HepG2 (cell line): Measurements from ENCODE around the gene RMRP. TPM values are rescaled to one million over a fixed set of nuclear protein-coding genes. Genes with fewer than 3 reads are reported as not detected.
A peak's percentile ranks its signal among the peaks of the same experiment; 100 is the strongest.

ENCODE experiments used
- AKAP8 ChIP-seq: sonication (generic); formaldehyde crosslinking; IDR thresholded peaks from 2 replicates; pipeline ENCODE4 v1.5.1; 2020; ENCODE audit warnings: mild to moderate bottlenecking, missing genetic modification reagents
- BCL6 ChIP-seq: IDR thresholded peaks from 2 replicates; pipeline ENCODE4 v1.6.1; 2016; ENCODE audit warnings: missing genetic modification reagents, missing compliant biosample characterization
- CBFB ChIP-seq: sonication (generic); formaldehyde crosslinking; IDR thresholded peaks from 2 replicates; pipeline ENCODE4 v1.4.0; 2020; ENCODE audit warnings: missing genetic modification reagents
- DR1 ChIP-seq: sonication (generic); formaldehyde crosslinking; IDR thresholded peaks from 2 replicates; pipeline ENCODE4 v1.8.0; 2021; ENCODE audit warnings: mild to moderate bottlenecking, missing genetic modification reagents, inconsistent platforms
- ESRRA ChIP-seq: sonication (generic); formaldehyde crosslinking; IDR thresholded peaks from 2 replicates; pipeline ENCODE4 v1.5.1; 2020; ENCODE audit warnings: mild to moderate bottlenecking, low read depth, missing genetic modification reagents
- HNRNPUL1 ChIP-seq: fragments of 200-400 bp; formaldehyde crosslinking; IDR thresholded peaks from 2 replicates; pipeline ENCODE4 v1.6.1; 2017; ENCODE audit warnings: low read depth, mild to moderate bottlenecking, low read length, moderate library complexity
- MAFK ChIP-seq, 2 experiments: IDR thresholded peaks in 1 of 2; conservative IDR thresholded peaks in 1 of 2; 2 replicates each; pipeline ENCODE4 v1.6.1; 2011; ENCODE audit warnings: improper control_type of control experiment in 2 of 2, low read length in 2 of 2
- POGZ ChIP-seq: sonication (generic); formaldehyde crosslinking; IDR thresholded peaks from 2 replicates; pipeline ENCODE4 v1.4.0; 2020; ENCODE audit warnings: mild to moderate bottlenecking, missing genetic modification reagents
- POLR2AphosphoS5 ChIP-seq: IDR thresholded peaks from 2 replicates; pipeline ENCODE4 v1.6.1; 2012; ENCODE audit warnings: low read depth, low read length
- SOX6 ChIP-seq, 2 experiments: fragments of 450-650 bp in 1 of 2; sonication (generic) in 1 of 2; formaldehyde crosslinking in 1 of 2; IDR thresholded peaks; 2 replicates each; pipeline versions ENCODE4 v1.4.0 to v1.6.1; 2017 to 2020; ENCODE audit warnings: antibody characterized with exemption in 1 of 2, mild to moderate bottlenecking in 1 of 2, missing genetic modification reagents in 1 of 2
- TAF1 ChIP-seq: sonication (generic); formaldehyde crosslinking; IDR thresholded peaks from 2 replicates; pipeline ENCODE4 v1.4.0; 2020; ENCODE audit warnings: missing genetic modification reagents
- ZBTB7A ChIP-seq: sonication (generic); formaldehyde crosslinking; IDR thresholded peaks from 2 replicates; pipeline ENCODE4 v1.8.0; 2022; ENCODE audit warnings: mild to moderate bottlenecking, missing genetic modification reagents
- ZFP36L1 ChIP-seq: sonication (generic); formaldehyde crosslinking; IDR thresholded peaks from 2 replicates; pipeline ENCODE4 v1.8.0; 2022; ENCODE audit warnings: mild to moderate bottlenecking, missing genetic modification reagents, moderate library complexity
- ZNF121 ChIP-seq: sonication (generic); formaldehyde crosslinking; IDR thresholded peaks from 2 replicates; pipeline ENCODE4 v1.5.0; 2020; ENCODE audit warnings: mild to moderate bottlenecking, missing genetic modification reagents
- ZNF207 ChIP-seq: fragments of 450-650 bp; IDR thresholded peaks from 2 replicates; pipeline ENCODE4 v1.6.1; 2016; ENCODE audit warnings: antibody characterized with exemption, borderline replicate concordance
- ZNF263 ChIP-seq: sonication (generic); formaldehyde crosslinking; IDR thresholded peaks from 2 replicates; pipeline ENCODE4 v1.4.0; 2020; ENCODE audit warnings: missing genetic modification reagents
- ZNF292 ChIP-seq: sonication (generic); formaldehyde crosslinking; IDR thresholded peaks from 2 replicates; pipeline ENCODE4 v1.8.1; 2022; ENCODE audit warnings: mild to moderate bottlenecking, low read depth, missing genetic modification reagents, borderline replicate concordance
- polyA plus RNA-seq, 8 experiments: library from polyadenylated mRNA; depleted of rRNA in 3 of 8; stranded (reverse) in 7 of 8; unstranded in 1 of 8; fragments of >200 nt; fragmentation: Illumina TruSeq in 4 of 8; extraction: Trizol in 4 of 8; gene quantifications; 2 replicates each; pipeline versions ENCODE4 v1.2.1 to v1.2.3, GENCODE V29; 2011 to 2016; ENCODE audit warnings: low read depth in 4 of 8, missing spikeins in 1 of 8, mixed read lengths in 1 of 8; ENCODE audit not compliant: insufficient read depth in 1 of 8
- total RNA-seq, 5 experiments: library from RNA; depleted of rRNA; stranded (reverse); fragments of >200 nt; fragmentation: Illumina TruSeq; extraction: Trizol; gene quantifications; 2 replicates each; pipeline ENCODE4 v1.2.3, GENCODE V29; 2016; ENCODE audit warnings: low read depth in 1 of 5
- TF ChIP-seq, protein P1 (sequence below): sonication (generic); formaldehyde crosslinking; IDR thresholded peaks from 2 replicates; pipeline ENCODE4 v1.8.1; 2023; ENCODE audit warnings: mild to moderate bottlenecking, missing genetic modification reagents, borderline replicate concordance
- TF ChIP-seq, protein P2 (sequence below): IDR thresholded peaks from 2 replicates; pipeline ENCODE4 v1.6.1; 2016; ENCODE audit warnings: missing compliant biosample characterization, missing genetic modification reagents, borderline replicate concordance
- TF ChIP-seq, protein P3 (sequence below): sonication (generic); formaldehyde crosslinking; IDR thresholded peaks from 2 replicates; pipeline ENCODE4 v1.4.0; 2020; ENCODE audit warnings: missing genetic modification reagents, borderline replicate concordance
- TF ChIP-seq, protein P4 (sequence below): sonication (generic); formaldehyde crosslinking; IDR thresholded peaks from 2 replicates; pipeline ENCODE4 v1.4.0; 2020; ENCODE audit warnings: missing genetic modification reagents

Gene RMRP
- total and polyA plus RNA-seq, 2 of the 13 experiments (the other 11 are each of a cell fraction or from before 2014, with no cell fraction given), result 51.4 to 4,025 TPM

DNA sequence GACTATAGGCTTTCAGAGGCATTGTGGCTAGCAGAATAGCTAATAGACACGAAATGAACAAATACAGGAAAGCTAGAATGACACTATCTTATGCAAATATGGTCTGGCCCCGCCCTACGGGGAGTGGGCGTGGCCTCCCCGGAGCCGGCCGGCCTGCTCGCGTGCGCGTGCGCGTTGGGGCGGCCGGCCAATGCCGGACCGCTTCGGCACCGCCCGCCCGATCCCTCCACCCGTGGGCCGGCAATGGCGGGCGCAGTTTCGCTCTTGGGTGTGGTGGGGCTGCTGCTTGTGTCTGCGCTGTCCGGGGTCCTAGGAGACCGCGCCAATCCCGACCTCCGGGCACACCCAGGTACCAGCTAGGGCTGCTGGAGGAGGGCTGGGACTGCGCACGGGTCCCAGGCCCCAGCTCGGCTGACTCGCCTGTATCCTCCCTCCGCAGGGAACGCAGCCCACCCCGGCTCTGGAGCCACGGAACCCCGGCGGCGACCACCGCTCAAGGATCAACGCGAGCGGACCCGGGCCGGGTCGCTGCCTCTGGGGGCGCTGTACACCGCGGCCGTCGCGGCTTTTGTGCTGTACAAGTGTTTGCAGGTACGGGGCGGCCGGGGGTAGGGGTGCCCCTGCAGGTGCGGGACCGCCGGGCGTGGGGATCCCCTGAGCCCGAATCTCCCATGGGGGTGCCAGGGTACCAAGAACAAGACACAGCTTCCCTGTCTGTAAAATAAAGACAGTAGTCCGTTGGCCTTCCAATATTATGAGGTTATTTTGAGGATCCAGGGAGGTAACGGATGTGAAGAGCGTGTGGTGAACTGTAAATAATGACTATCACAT lies 533 bp upstream of the RMRP start, which contains the start of gene CCDC107 (continued):
- 0 out of 2 replicates have a peak, but pooled peaks have one; percentile 53 for TF ChIP-seq ZFP36L1 (CRISPR knock-in tag)
- no peak for TF ChIP-seq SOX6 (IDR thresholded peaks at IDR 0.05)
- TF ChIP-seq SOX6 (CRISPR knock-in tag; IDR thresholded peaks at IDR 0.05), result peak; percentile 49; the same call in 1 of the 2 replicates
- no peak for TF ChIP-seq ZNF207
- TF ChIP-seq ZNF263 (CRISPR knock-in tag), result 0 out of 2 replicates have a peak, but pooled peaks have one; percentile 14
- peak; percentile 43; the same call in 1 of the 2 replicates for TF ChIP-seq DR1 (CRISPR knock-in tag)
- TF ChIP-seq, protein P1, sequence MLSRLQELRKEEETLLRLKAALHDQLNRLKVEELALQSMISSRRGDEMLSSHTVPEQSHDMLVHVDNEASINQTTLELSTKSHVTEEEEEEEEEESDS (CRISPR knock-in tag), result peak; percentile 91; the same call in 1 of the 2 replicates
- peak; percentile 88 for TF ChIP-seq TAF1 (CRISPR knock-in tag)
- TF ChIP-seq, protein P2, sequence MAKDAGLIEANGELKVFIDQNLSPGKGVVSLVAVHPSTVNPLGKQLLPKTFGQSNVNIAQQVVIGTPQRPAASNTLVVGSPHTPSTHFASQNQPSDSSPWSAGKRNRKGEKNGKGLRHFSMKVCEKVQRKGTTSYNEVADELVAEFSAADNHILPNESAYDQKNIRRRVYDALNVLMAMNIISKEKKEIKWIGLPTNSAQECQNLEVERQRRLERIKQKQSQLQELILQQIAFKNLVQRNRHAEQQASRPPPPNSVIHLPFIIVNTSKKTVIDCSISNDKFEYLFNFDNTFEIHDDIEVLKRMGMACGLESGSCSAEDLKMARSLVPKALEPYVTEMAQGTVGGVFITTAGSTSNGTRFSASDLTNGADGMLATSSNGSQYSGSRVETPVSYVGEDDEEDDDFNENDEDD (CRISPR knock-in tag), result peak; percentile 31; the same call in 1 of the 2 replicates
- no peak for TF ChIP-seq MAFK (conservative IDR thresholded peaks at IDR 0.05 in 1 of 2, IDR thresholded peaks at IDR 0.05 in 1 of 2; ENCODE audit: low read length in 2 of 2)
- TF ChIP-seq, protein P3, sequence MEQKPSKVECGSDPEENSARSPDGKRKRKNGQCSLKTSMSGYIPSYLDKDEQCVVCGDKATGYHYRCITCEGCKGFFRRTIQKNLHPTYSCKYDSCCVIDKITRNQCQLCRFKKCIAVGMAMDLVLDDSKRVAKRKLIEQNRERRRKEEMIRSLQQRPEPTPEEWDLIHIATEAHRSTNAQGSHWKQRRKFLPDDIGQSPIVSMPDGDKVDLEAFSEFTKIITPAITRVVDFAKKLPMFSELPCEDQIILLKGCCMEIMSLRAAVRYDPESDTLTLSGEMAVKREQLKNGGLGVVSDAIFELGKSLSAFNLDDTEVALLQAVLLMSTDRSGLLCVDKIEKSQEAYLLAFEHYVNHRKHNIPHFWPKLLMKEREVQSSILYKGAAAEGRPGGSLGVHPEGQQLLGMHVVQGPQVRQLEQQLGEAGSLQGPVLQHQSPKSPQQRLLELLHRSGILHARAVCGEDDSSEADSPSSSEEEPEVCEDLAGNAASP (CRISPR knock-in tag), result peak; percentile 24; the same call in 1 of the 2 replicates
- TF ChIP-seq ZNF292 (CRISPR knock-in tag), result no peak
- peak; percentile 72 for TF ChIP-seq AKAP8 (CRISPR knock-in tag)
- TF ChIP-seq, protein P4, sequence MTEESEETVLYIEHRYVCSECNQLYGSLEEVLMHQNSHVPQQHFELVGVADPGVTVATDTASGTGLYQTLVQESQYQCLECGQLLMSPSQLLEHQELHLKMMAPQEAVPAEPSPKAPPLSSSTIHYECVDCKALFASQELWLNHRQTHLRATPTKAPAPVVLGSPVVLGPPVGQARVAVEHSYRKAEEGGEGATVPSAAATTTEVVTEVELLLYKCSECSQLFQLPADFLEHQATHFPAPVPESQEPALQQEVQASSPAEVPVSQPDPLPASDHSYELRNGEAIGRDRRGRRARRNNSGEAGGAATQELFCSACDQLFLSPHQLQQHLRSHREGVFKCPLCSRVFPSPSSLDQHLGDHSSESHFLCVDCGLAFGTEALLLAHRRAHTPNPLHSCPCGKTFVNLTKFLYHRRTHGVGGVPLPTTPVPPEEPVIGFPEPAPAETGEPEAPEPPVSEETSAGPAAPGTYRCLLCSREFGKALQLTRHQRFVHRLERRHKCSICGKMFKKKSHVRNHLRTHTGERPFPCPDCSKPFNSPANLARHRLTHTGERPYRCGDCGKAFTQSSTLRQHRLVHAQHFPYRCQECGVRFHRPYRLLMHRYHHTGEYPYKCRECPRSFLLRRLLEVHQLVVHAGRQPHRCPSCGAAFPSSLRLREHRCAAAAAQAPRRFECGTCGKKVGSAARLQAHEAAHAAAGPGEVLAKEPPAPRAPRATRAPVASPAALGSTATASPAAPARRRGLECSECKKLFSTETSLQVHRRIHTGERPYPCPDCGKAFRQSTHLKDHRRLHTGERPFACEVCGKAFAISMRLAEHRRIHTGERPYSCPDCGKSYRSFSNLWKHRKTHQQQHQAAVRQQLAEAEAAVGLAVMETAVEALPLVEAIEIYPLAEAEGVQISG (CRISPR knock-in tag), result peak; percentile 86
- peak; percentile 77 for TF ChIP-seq POGZ (CRISPR knock-in tag)
- TF ChIP-seq ZBTB7A, result peak; percentile 98
- peak; percentile 47 for TF ChIP-seq CBFB (CRISPR knock-in tag)
- peak; percentile 44 for TF ChIP-seq BCL6 (CRISPR knock-in tag)
- 0 out of 2 replicates have a peak, but pooled peaks have one; percentile 51 for TF ChIP-seq HNRNPUL1
- peak; percentile 73 for TF ChIP-seq ZNF121
- TF ChIP-seq POLR2AphosphoS5, result peak; percentile 73
- peak; percentile 41; the same call in 1 of the 2 replicates for TF ChIP-seq ESRRA
